Measurements from ENCODE around the gene CDADC1. TPM values are rescaled to one million over a fixed set of nuclear protein-coding genes. Genes with fewer than 3 reads are reported as not detected.

CDADC1 gene
- polyA plus RNA-seq, 3 donors, result 3.5 to 6.4 (median 5.2) TPM

- DNase-seq, result no peak
- no peaks in the 10 kb centered on the region for H3K9me3 ChIP-seq (replicated peaks in 1 of 2; ENCODE audit: control insufficient read depth in 1 of 2, insufficient read depth in 1 of 2, low read length in 2 of 2)
- no peak overlapping the region for H2AFZ ChIP-seq (ENCODE audit: insufficient read depth, low read depth, low read length, poor library complexity, severe bottlenecking)
- no peak for TF ChIP-seq CTCF (IDR thresholded peaks at IDR 0.05)
- peaks cover 16 to 26% of the 10 kb centered on the region in 2 donors for H3K36me3 ChIP-seq (replicated peaks in 1 of 2; ENCODE audit: control insufficient read depth in 1 of 2, insufficient read depth in 2 of 2, low read length in 2 of 2)
- no peaks in the 10 kb centered on the region for H3K4me1 ChIP-seq (ENCODE audit: control insufficient read depth in 1 of 2, insufficient read depth in 2 of 2, low read length in 2 of 2)
- H3K4me3 Mint-ChIP-seq, result no peak overlapping the region
- no peaks in the 10 kb centered on the region for H3K27me3 ChIP-seq (ENCODE audit: control insufficient read depth in 2 of 2, insufficient read depth in 2 of 2, low read length in 2 of 2)
- H4K20me1 ChIP-seq (ENCODE audit: insufficient read depth, low read length), result no peaks in the 10 kb centered on the region
- H3K4me1 Mint-ChIP-seq, result no peaks in the 10 kb centered on the region
- H3K4me3 ChIP-seq (replicated peaks in 1 of 3; ENCODE audit: low read depth in 2 of 3, low read length in 3 of 3), result no peak overlapping the region
- H3K79me2 ChIP-seq (ENCODE audit: insufficient read depth, low read length), result no peaks in the 10 kb centered on the region
- H3K27ac Mint-ChIP-seq, result no peak overlapping the region
- H3K9ac ChIP-seq (ENCODE audit: insufficient read depth, low read length, poor library complexity, severe bottlenecking), result no peak overlapping the region
- intact Hi-C loops (cut with micrococcal nuclease), result no loop called here
- H3K9me3 Mint-ChIP-seq, result no peaks in the 10 kb centered on the region
- no peak overlapping the region for H3K27ac ChIP-seq (ENCODE audit: low read depth in 1 of 2, low read length in 2 of 2)
- H3K36me3 Mint-ChIP-seq, result peaks cover 26 to 30% of the 10 kb centered on the region in 2 donors
- no peak overlapping the region for H3K4me2 ChIP-seq (replicated peaks; ENCODE audit: extremely low read depth, low read length, poor library complexity, severe bottlenecking)
- WGBS (ENCODE audit: insufficient coverage), result no CpG with 5 or more reads among the region's 2 CpGs
- H3K27me3 Mint-ChIP-seq (ENCODE audit: low read depth in 3 of 3), result no peaks in the 10 kb centered on the region
Observed at GRCh38 chr13:49272296-49272695, 24.6 kb downstream of the CDADC1 start.

- Histone ChIP-seq H3K36me3 (replicated peaks in 1 of 2; ENCODE audit: control insufficient read depth in 1 of 2, insufficient read depth in 2 of 2, low read length in 2 of 2) (peaks cover 25 to 33% of the 10 kb centered on the region in 2 donors), H3K9me3 (replicated peaks in 1 of 2; ENCODE audit: control insufficient read depth in 1 of 2, insufficient read depth in 1 of 2, low read length in 2 of 2) (no peaks in the 10 kb centered on the region), H3K4me2 (replicated peaks; ENCODE audit: extremely low read depth, low read length, poor library complexity, severe bottlenecking) (no peak overlapping the region), H3K4me1 (ENCODE audit: control insufficient read depth in 1 of 2, insufficient read depth in 2 of 2, low read length in 2 of 2) (no peaks in the 10 kb centered on the region), H4K20me1 (ENCODE audit: insufficient read depth, low read length) (no peaks in the 10 kb centered on the region), H3K79me2 (ENCODE audit: insufficient read depth, low read length) (no peaks in the 10 kb centered on the region), H3K27ac (ENCODE audit: low read depth in 1 of 2, low read length in 2 of 2) (no peak overlapping the region), H3K9ac (ENCODE audit: insufficient read depth, low read length, poor library complexity, severe bottlenecking) (no peak overlapping the region), H2AFZ (ENCODE audit: insufficient read depth, low read depth, low read length, poor library complexity, severe bottlenecking) (no peak overlapping the region), H3K27me3 (ENCODE audit: control insufficient read depth in 2 of 2, insufficient read depth in 2 of 2, low read length in 2 of 2) (no peaks in the 10 kb centered on the region), H3K4me3 (replicated peaks in 1 of 3; ENCODE audit: low read depth in 2 of 3, low read length in 3 of 3) (no peak overlapping the region)
- Mint-ChIP-seq H3K9me3 (no peaks in the 10 kb centered on the region), H3K36me3 (peaks cover 38 to 41% of the 10 kb centered on the region in 2 donors), H3K4me1 (no peaks in the 10 kb centered on the region), H3K27ac (no peak overlapping the region), H3K4me3 (no peak overlapping the region), H3K27me3 (ENCODE audit: low read depth in 3 of 3) (no peaks in the 10 kb centered on the region)
- TF ChIP-seq CTCF (IDR thresholded peaks at IDR 0.05), result no peak
- intact Hi-C loops (cut with micrococcal nuclease), result no loop called here
- 17% methylated on average over 1 of the region's 2 CpGs for WGBS (ENCODE audit: insufficient coverage)
- no peak for DNase-seq
Observed at GRCh38 chr13:49278211-49278610, 30.5 kb downstream of the CDADC1 start.
